Neural cell (in vitro differentiated cells): ENCODE data around the gene IWS1.

ENCODE experiments used
- EP300 ChIP-seq: fragments of 450-650 bp; conservative IDR thresholded peaks from 2 replicates; pipeline ENCODE4 v1.6.1; 2014; ENCODE audit warnings: antibody characterized with exemption, mild to moderate bottlenecking, moderate library complexity; ENCODE audit not compliant: poor library complexity, severe bottlenecking
- EZH2 ChIP-seq: fragments of 200-600, 300-800 bp; shearing (Covaris generic), sonication (generic); IDR thresholded peaks from 2 replicates; pipeline ENCODE4 v1.6.1; 2014; ENCODE audit warnings: antibody characterized with exemption, low read length, borderline replicate concordance, mild to moderate bottlenecking; ENCODE audit not compliant: insufficient read depth, poor library complexity, severe bottlenecking
- MXI1 ChIP-seq: fragments of 450-650 bp; conservative IDR thresholded peaks from 2 replicates; pipeline ENCODE4 v1.6.1; 2014; ENCODE audit warnings: antibody characterized with exemption, mild to moderate bottlenecking; ENCODE audit not compliant: poor library complexity, severe bottlenecking
- RAD21 ChIP-seq: fragments of 450-650 bp; conservative IDR thresholded peaks from 2 replicates; pipeline ENCODE4 v1.6.1; 2014; ENCODE audit warnings: antibody characterized with exemption, mild to moderate bottlenecking, moderate library complexity
- SMC3 ChIP-seq: fragments of 450-650 bp; conservative IDR thresholded peaks from 2 replicates; pipeline ENCODE4 v1.6.1; 2014; ENCODE audit warnings: antibody characterized with exemption, mild to moderate bottlenecking, moderate library complexity; ENCODE audit not compliant: poor library complexity
- TAF1 ChIP-seq: IDR thresholded peaks from 2 replicates; pipeline ENCODE4 v1.6.1; 2012; ENCODE audit warnings: low read depth
- TF ChIP-seq, protein P1 (sequence below): fragments of 450-650 bp; IDR thresholded peaks from 2 replicates; pipeline ENCODE4 v1.5.1; 2014; ENCODE audit warnings: antibody characterized with exemption, mild to moderate bottlenecking, moderate library complexity; ENCODE audit not compliant: poor library complexity, severe bottlenecking
- TF ChIP-seq, protein P2 (sequence below): IDR thresholded peaks from 2 replicates; pipeline ENCODE4 v1.6.1; 2012; ENCODE audit warnings: borderline replicate concordance

DNA sequence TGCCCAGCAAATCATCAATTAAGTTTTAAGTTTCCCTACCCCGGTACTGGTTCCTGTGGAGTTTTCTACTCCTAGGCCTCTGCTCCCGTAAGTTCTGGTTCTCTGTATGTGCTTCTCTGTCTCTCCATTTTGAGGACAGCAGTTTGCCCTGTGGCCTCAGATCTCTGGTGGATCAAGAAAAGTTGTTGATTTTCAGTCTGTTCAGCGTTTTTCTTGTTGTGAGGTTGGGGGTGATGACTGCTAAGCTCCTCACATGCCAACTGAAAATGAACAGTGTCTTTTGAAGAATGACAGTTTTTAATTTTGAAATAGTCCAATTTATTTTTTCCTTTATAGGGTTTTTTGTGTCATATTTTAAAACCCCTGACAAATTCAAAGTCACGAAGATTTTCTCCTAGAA, 76.4 kb downstream of the IWS1 start:
- TF ChIP-seq, protein P1, sequence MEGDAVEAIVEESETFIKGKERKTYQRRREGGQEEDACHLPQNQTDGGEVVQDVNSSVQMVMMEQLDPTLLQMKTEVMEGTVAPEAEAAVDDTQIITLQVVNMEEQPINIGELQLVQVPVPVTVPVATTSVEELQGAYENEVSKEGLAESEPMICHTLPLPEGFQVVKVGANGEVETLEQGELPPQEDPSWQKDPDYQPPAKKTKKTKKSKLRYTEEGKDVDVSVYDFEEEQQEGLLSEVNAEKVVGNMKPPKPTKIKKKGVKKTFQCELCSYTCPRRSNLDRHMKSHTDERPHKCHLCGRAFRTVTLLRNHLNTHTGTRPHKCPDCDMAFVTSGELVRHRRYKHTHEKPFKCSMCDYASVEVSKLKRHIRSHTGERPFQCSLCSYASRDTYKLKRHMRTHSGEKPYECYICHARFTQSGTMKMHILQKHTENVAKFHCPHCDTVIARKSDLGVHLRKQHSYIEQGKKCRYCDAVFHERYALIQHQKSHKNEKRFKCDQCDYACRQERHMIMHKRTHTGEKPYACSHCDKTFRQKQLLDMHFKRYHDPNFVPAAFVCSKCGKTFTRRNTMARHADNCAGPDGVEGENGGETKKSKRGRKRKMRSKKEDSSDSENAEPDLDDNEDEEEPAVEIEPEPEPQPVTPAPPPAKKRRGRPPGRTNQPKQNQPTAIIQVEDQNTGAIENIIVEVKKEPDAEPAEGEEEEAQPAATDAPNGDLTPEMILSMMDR: no peak
- no peak for TF ChIP-seq MXI1
- TF ChIP-seq SMC3: no peak
- no peak for TF ChIP-seq RAD21
- no peak for TF ChIP-seq EZH2
- no peak for TF ChIP-seq EP300
- TF ChIP-seq TAF1: no peak
- TF ChIP-seq, protein P2, sequence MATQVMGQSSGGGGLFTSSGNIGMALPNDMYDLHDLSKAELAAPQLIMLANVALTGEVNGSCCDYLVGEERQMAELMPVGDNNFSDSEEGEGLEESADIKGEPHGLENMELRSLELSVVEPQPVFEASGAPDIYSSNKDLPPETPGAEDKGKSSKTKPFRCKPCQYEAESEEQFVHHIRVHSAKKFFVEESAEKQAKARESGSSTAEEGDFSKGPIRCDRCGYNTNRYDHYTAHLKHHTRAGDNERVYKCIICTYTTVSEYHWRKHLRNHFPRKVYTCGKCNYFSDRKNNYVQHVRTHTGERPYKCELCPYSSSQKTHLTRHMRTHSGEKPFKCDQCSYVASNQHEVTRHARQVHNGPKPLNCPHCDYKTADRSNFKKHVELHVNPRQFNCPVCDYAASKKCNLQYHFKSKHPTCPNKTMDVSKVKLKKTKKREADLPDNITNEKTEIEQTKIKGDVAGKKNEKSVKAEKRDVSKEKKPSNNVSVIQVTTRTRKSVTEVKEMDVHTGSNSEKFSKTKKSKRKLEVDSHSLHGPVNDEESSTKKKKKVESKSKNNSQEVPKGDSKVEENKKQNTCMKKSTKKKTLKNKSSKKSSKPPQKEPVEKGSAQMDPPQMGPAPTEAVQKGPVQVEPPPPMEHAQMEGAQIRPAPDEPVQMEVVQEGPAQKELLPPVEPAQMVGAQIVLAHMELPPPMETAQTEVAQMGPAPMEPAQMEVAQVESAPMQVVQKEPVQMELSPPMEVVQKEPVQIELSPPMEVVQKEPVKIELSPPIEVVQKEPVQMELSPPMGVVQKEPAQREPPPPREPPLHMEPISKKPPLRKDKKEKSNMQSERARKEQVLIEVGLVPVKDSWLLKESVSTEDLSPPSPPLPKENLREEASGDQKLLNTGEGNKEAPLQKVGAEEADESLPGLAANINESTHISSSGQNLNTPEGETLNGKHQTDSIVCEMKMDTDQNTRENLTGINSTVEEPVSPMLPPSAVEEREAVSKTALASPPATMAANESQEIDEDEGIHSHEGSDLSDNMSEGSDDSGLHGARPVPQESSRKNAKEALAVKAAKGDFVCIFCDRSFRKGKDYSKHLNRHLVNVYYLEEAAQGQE: no peak
